ENCODE data around the gene ADAM23.

DNA sequence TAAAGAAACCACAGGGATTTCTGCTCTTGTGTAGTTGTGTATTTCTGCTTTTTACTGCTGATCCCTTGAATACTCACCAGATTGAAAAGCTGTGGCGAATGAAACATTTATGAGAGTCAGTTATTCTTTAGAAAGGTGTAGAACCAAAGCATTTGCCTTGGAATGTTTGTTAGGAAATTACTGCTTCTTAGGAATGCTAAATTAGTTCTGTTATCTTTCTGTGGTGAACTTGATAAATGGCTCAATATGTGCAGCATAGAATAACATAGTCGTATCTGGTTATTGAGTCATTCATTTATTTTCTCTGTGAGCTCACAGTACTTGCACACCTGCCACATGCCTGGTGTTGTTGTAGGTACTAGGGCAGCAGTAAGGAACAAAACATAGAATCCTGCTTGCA, 142.0 kb downstream of the ADAM23 start:
- no peak for TF ChIP-seq POLR2AphosphoS5 (IDR thresholded peaks at IDR 0.05)
- TF ChIP-seq, protein P1, sequence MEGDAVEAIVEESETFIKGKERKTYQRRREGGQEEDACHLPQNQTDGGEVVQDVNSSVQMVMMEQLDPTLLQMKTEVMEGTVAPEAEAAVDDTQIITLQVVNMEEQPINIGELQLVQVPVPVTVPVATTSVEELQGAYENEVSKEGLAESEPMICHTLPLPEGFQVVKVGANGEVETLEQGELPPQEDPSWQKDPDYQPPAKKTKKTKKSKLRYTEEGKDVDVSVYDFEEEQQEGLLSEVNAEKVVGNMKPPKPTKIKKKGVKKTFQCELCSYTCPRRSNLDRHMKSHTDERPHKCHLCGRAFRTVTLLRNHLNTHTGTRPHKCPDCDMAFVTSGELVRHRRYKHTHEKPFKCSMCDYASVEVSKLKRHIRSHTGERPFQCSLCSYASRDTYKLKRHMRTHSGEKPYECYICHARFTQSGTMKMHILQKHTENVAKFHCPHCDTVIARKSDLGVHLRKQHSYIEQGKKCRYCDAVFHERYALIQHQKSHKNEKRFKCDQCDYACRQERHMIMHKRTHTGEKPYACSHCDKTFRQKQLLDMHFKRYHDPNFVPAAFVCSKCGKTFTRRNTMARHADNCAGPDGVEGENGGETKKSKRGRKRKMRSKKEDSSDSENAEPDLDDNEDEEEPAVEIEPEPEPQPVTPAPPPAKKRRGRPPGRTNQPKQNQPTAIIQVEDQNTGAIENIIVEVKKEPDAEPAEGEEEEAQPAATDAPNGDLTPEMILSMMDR (IDR thresholded peaks at IDR 0.05) = no peak
